ENCODE data around the gene VWA8.
"Not testable (repeated sequence)": the region's sequence is repeated elsewhere in the genome, so short reads cannot be mapped to it uniquely, and the experiment has no call there.

VWA8 gene

DNA sequence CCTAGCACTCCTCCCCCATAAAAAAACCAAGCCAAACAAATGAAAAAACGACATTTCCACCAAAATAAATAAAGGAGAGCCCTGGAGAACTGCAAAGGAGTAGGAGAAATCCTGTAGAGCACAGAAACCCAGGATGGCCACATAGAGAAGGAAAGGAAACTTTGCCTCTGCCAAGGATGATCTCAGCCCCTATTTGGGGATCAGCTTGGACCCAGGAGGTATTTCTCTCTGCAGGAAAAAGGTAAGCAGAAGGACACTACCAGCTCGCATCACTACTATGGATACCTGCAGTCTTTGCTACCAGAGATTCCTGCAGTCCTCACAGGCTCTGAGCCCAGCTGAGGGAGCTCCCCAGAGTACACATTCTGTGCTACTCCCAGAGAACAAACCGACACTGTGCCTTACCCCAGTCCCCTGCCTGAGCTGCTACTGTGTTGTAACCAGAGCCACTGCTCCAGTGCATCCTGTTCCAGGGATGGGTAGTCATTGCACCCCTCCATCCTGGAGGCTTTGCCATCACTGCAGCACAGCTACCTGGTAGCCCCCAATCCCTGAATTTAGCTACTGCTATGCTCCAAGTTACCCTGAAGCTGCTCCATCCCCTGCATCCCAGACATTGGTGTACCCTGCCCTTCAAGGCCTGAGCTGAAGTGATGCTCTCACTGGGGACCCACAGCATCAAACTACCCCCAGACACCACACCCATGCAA lies 41.7 kb downstream of the VWA8 start:
- DNase-seq, result no peak

DNA sequence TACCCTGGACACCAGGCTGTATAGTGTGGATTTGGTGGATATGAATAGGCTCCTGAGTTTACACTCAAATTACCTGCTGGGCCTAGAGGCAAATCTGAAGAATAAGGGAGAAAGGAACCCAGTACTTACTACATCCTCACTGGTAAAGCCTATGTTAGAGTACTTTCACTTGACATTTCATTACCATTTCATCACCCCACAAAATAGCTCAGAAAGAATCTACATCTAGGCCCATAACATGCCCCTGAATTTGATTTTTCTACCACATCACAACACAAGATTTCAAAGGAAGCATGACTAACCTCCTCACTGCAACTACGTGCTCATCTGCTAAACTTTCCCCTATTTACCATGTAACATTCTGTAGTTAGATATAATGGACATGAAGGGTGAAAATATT lies 43.3 kb downstream of the VWA8 start:
- no peak for DNase-seq

DNA sequence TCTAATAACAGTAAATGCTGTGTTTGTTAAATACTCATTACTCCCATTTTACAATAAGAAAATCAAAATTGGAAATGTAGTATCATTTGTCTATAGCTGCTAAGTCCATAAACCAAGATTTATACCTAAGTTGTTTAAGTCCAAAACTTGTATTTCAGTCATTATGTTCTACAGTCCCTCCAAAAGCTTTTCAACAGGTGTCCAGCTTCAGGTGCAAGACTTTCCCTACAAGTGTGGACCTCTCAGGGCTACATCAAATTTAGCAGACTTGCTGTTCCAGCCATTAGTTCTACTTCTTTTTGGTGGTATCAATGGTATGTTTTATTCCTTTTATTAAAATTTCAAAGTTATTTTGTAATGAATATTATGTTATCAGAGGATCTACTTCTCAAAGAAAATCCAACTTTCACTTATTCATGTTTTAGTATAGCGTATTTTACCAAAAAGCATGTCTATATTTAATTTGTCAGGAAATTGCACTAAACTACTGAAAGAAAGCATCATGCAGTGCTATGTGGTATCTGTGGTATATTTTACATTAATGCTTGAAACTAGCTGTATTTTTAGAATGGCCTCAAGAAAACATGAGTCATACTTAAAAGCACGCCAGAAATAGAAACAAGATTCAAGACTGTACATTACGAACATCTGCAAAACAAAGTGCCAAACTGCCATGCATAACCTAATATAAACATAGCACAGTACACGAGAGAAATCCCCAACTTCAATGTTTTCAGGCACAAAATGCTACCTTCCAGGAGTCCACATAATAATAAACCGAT lies 44.5 kb downstream of the VWA8 start:
- DNase-seq, result no peak

DNA sequence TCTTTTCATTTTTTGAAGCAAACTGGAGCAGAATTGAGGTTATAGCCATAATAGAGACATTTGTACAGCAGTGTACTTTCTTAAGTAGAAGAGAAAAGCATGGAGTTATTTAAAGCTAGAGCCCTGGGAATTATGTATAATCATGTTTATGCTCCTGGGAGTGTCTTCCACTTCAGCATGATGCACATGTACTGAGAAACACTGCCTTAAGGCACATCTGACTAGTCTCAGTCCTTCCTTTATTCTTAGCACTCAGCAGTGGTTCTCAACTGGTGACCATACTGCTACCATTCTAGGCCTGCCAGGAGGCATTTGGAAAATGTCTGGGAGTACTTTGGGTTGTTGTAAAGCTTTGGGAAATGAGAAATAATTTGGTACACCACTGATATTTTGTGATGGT lies 45.8 kb downstream of the VWA8 start:
- no peak for DNase-seq

DNA sequence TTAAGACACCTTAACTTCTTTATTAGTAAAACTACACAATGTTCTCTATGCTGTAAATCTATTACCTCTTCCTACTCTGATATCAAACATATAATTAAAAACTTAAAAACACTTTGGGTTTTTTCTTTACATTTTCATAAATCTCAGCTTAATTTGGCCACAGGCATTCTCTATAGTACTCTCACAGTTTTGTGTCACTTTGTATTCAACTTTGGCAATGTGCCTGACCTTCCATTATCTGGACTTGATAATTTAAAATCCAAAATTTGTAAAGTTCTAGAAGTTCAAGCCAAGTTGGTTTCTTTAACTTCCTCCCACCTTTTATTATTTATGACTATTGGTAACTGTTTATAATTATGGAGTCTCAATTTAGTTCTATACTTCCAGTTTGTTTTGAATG lies 46.4 kb downstream of the VWA8 start:
- no peak for DNase-seq

DNA sequence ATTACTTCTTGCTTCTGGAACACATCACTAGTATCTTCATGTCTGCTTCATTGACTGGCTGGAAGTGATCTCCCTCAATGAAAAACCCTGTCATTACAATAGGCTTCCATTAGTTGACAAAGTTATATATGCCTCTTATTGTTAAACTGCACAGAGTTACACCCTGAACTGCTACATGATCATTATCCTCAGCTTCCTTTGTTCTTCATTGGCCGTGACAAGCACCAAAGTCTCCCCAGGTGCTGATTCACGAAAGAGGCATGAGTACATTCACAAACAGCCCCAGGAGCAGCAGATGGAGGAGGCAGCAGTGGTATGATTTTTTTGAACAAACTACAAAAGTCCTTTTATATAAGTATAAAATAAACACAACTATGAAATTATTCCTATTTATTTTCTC lies 51.4 kb downstream of the VWA8 start:
- no peak for DNase-seq

DNA sequence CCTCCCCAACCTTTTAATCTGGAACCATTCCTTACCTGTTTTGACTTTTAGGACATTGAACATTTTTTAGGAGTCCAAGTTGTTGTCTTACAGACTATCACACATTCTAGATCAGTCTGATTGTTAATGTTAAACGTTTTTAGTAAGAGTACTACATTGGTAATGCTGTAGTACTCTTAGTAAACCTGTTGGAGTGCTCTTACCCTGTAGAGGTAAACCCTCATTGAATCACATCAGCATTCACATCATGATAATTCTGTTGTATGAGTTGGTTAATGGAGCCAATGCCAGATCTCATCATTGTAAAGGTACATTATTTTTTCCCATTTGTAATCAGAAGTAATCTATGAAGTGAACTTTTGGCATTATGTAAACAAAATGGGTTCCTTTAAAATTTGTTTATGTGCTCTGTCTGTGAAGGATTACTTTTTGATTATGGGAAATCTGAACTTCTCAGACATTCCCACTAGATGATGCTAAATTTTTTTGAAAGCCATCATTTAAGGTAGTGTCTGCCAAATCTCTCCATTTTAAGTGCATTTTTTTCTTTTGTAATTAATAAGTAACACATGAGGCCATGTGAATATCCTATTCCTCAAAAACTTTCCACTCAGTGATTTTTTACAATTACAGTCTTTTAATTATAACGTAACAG lies 55.2 kb downstream of the VWA8 start:
- DNase-seq, result no peak

DNA sequence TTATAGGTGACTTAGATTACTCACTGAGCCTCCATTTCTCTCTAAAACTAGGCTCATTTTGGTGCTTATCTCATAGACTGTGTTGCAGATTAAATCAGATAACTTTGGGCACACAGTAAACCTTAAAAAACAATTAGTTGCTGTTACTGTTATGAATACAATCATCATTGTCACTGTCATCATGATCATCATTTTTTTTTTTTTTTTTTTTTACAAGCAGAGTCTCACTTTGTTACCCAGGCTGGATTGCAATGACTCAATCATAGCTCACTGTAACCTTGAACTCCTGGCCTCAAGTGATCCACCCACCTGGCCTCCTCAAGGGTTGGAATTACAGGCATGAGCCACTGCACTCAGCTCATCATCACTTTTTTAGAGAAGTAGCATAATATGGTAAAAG lies 60.0 kb downstream of the VWA8 start:
- DNase-seq, result peak; percentile 13

DNA sequence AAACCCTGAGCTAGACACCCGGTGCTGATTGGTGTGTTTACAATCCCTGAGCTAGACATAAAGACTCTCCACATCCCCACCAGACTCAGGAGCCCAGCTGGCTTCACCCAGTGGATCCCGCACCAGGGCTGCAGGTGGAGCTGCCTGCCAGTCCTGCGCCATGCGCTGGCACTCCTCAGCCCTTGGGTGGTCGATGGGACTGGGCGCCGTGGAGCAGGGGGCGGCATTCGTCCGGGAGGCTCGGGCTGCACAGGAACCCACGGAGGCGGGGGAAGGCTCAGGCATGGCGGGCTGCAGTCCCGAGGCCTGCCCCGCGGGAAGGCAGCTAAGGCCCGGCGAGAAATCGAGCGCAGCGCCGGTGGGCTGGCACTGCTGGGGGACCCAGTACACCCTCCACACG lies 62.5 kb downstream of the VWA8 start:
- DNase-seq, result not testable (repeated sequence)

DNA sequence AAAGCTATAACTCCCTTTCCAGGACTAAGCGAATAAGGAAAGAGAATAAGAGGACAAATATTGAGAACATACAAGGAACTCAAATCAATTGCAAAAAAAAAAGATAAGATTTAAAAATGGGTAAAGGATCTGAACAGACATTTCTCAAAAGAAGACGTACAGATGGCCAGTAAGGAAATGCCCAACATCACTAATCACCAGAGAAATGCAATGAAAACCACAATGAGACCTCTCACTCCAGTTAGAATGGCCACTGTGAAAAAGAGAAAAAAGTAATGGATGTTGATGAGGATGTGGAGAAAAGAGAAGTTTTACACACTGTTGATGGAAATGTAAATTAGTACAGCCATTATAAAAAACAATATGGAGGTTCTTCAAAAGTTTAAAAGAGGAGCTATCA lies 63.8 kb downstream of the VWA8 start:
- no peak for DNase-seq

DNA sequence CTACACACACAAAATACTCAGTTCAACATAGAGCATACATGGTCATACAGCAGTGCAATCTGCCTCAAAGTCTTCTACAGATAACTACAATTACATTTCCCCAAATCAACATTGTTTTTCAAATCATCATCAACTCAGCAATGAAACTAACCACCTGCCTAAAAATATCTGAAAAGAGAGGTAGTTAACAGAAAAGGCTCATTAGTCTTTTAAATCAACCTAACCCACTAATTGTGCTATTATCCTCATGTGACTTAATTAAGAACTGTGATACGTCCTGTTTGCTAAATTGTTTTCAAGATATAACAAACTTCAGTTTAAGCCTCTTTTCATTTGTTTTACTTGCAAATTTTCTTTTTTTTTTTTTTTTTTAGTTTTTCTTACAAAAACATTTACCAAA lies 65.4 kb downstream of the VWA8 start:
- no peak for DNase-seq

DNA sequence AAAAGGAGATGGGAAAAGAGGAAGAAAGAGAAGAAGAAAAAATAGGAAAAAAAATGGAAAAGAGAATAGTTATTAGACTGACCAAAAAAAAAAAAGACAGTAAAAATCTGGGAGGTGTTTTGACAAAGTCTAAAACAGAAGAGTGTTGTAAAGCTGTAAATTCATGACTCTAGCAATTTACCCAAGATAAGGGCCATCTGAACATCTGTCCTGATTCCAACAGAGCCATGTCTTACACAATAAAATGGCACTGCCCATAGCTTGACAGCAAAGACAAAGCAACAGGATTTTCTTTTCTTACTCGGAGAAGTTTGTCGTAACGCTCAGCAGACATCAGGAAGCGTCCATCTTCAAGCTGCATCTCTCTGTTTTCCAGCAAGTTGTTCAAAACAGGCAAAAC lies 69.8 kb downstream of the VWA8 start:
- DNase-seq, result no peak

DNA sequence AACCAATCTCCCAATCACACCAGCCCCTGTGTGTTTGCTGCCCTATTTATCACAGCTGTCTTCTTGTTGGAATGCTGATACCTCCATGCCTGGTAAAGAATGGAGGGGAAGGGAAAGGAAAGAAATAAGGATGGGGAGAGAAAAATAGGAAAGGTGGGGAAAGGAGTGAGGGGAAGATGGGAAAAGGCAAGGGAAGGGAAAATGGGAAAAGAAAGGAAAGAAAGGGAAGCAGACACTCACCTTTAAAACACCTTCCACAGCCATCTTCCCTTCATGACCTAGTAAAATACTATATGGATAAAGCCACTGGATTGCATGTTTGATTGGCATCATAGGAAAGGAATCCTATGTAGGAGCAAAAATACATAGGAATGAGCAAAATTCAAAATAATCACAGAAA lies 77.8 kb downstream of the VWA8 start:
- DNase-seq, result no peak

DNA sequence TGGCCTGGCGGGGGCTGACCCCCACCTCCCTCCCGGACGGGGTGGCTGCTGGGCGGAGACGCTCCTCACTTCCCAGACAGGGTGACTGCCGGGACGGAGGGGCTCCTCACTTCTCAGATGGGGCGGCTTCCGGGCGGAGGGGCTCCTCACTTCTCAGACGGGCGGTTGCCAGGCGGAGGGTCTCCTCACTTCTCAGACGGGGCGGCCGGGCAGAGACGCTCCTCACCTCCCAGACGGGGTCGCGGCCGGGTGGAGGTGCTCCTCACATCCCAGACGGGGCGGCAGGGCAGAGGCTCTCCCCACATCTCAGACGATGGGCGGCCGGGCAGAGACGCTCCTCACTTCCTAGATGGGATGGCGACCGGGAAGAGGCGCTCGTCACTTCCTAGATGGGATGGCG lies 79.0 kb downstream of the VWA8 start:
- not testable (repeated sequence) for DNase-seq

DNA sequence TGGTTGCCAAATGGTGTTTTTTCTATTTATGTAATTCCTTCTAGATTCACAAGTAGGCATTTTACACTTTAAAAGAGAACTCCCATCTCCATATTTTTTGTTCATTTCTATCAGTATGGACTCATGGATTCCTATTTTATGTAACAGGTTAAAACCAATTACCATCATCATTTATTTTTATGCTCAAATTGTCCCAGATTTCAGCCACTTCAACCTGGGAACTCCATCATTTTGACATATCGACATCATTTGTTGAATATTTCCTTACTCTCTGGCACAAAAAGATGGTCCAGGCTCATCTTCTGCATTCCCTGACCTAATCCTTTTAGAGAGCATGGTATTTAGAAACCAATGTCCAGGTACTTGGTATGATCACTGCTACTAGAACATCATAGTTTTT lies 79.9 kb downstream of the VWA8 start:
- DNase-seq, result no peak

DNA sequence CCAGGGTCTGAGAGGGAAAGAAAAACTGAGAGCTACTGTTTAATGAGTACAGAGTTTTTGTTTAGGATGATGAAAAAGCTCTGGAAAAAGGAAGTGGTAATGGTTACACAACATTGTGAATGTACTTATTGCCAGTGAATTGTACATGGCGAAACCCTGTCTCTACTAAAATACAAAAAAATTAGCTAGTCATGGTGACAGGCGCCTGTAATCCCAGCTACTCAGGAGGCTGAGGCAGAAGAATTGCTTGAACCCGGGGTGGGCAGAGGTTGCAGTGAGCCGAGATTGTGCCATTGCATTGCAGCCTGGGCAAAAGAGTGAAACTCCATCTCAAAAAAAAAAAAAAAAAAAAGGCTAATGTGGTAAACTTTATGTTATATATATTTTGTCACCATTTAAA lies 96.3 kb downstream of the VWA8 start:
- DNase-seq, result no peak

DNA sequence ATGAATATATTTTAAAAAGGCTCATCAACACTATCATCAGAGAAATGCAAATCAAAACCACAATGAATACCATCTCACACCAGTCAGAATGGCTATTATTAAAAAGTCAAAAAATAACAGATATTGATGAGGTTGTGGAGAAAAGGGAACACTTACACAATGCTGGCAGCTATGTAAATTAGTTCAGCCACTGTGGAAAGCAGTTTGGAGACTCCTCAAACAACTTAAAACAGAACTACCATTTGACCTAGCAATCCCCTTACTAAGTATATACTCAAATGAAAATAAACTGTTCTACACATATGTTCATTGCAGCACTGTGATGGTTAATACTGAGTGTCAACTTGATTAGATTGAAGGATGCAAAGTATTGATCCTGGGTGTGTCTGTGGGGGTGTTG lies 98.2 kb downstream of the VWA8 start:
- DNase-seq, result not testable (repeated sequence)

DNA sequence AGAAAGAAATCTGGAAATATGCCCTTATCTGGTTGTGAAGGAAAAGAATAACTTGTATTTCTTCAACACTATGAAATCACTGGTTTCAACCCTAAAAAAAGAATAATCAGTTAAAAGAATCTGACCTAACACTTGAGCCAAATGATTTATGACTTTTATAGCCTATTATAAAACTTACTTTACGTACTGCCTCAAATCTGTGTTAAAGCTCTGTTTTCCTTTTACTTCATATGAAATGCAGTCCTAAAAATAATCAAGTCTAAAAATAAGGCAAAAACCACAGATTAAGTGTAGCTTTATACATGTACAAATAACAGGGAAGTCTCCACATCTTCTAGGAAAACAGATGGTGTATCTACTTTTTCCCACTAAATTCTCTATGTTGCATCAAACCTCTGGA lies 101.3 kb downstream of the VWA8 start:
- DNase-seq, result no peak

DNA sequence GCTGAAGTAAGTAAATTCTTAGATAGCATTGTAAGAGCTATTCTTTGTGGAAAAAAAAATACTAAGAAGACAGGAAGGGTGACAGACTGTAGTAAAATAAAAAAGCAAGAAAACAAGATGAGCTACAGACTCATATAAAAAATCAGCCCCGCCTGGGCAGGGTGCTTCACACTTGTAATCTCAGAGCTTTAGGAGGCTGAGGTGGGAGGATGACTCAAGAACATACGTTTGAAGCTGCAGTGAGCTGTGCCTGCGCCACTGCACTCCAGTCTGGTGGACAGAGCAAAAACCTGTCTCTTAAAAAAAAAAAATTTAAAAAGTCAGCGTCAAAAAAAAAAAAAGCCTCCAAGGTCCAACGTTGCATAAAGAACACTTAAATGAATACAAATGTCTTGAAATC lies 102.1 kb downstream of the VWA8 start:
- no peak for DNase-seq

DNA sequence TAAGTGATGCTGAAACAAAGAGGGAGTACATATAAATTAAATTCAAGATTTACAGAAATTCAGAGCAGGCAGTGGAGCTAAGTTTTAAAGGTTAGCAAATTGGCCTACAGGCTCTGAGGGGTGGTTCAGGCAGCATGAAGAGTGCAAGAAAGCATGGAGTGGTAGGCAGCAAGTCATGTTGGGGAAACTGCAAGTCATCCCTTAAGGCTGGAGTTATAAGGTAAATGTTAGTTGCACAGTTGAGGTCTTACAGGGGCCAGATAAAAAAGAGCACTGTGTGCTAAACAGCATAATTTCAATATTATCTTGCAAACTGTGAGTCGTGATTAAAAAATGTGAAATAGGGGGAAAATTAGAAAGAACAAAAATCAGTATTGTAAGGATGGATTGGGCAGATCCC lies 106.2 kb downstream of the VWA8 start:
- DNase-seq, result no peak

DNA sequence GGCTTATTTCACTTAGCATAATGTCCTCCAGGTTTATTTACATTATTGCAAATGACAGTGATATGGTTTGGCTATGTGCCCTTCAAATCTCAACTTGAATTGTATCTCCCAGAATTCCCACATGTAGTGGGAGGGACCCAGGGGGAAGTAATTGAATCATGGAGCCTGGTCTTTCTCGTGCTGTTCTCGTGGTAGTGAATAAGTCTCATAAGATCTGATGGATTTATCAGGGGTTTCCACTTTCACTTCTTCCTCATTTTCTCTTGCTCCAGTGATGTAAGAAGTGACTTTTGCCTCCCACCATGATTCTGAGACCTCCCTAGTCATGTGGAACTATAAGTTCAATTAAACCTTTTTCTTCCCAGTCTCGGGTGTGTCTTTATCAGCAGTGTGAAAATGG lies 109.6 kb downstream of the VWA8 start:
- DNase-seq, result no peak

DNA sequence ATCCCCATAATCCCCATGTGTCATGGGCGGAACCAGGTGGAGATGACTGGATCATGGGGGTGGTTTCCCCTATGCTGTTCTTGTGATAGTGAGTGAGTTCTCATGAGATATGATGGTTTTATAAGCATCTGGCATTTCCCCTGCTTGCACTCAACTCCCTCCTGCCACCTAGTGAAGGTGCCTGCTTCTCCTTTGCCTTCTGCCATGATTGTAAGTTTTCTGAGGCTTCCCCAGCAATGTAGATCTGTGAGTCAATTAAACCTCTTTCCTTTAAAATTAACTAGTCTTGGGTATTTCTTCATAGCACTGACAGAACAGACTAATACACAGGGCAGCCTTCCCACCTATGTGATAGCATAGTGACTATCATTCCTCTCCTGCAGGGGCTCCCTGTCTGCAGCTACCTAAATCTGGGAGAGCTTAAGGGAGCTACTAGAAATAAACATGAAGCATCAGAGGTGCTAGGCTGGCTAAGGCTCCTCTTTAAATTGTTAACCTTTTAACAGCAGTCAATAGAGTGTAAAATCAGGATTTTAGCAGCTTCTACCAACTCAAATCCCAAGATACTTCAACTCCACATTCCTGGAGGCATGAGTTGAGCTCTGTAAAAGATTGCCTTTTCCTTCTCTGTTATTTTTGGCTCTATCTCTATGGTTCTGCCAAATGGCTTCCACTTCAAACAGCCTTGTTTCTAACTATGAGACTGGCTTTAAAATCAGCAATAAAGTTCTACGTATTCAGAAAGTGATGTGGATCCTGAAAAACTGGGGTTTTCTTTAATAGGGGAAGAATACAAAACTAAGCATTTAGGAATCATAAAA lies 112.3 kb downstream of the VWA8 start:
- DNase-seq, result no peak

DNA sequence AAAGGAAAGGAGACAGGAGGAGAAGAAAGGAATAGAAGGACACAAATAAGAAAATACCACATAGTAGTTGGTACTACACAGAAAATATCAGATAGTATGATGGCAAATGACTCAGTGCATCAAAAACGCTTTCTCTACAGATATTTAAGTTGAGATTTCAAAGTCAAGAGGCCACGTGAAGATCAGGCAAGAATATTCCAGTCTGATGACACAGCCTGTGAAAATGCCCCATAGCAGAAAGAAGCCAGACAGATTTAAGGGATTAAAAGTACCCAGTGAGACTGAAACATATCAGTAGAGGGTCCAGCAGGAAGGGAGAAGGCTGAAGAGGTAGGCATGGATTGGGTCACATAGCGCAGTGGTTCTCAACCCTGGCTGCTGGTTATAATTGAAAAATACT lies 113.7 kb downstream of the VWA8 start:
- no peak for DNase-seq

Data from stimulated activated CD4-positive, alpha-beta T cell treated with anti-CD3 and anti-CD28 coated beads, Interleukin-4, amount 100 ng/mL, for 1 hour (primary cell).